Sigmoid colon (tissue), 4 donors: ENCODE data around the gene ITPR2.

ENCODE experiments used
- CTCF ChIP-seq, 4 experiments: fragments of 450-650 bp in 3 of 4; fragments of 200-600 bp in 1 of 4; IDR thresholded peaks; one replicate each; pipeline ENCODE4 v1.5.1; 2016 to 2019; ENCODE audit warnings: antibody characterized with exemption in 4 of 4, mild to moderate bottlenecking in 3 of 4, moderate library complexity in 2 of 4
- EP300 ChIP-seq, 4 donors: sonication (generic); formaldehyde crosslinking; IDR thresholded peaks; one replicate each; pipeline ENCODE4 v1.6.1; 2017; ENCODE audit warnings: antibody characterized with exemption in 4 of 4
- POLR2A ChIP-seq, 2 donors: fragments of 450-650 bp; IDR thresholded peaks; one replicate each; pipeline ENCODE4 v1.6.1; 2016; ENCODE audit warnings: antibody characterized with exemption in 2 of 2, mild to moderate bottlenecking in 2 of 2, moderate library complexity in 2 of 2
- POLR2AphosphoS5 ChIP-seq, 4 donors: sonication (generic); formaldehyde crosslinking; IDR thresholded peaks; one replicate each; pipeline ENCODE4 v1.6.1; 2017; ENCODE audit warnings: antibody characterized with exemption in 4 of 4

- TF ChIP-seq CTCF (IDR thresholded peaks at IDR 0.05) (no peak), POLR2AphosphoS5 (IDR thresholded peaks at IDR 0.05) (no peak), POLR2A (IDR thresholded peaks at IDR 0.05) (no peak), EP300 (IDR thresholded peaks at IDR 0.05) (no peak)
These were observed 453.1 kb downstream of the ITPR2 start for GRCh38 chr12:26379777-26380467.
